RKO (cell line): ENCODE measurements around the gene CHRNA4.

Source experiments
- DNase-seq: peaks from one replicate; pipeline ENCODE4 v3.0.0-alpha.2; 2016; ENCODE audit warnings: low spot score

The CHRNA4 gene

GRCh38 chr20:63377951-63378381 is 16.8 kb upstream of the CHRNA4 start:
- no peak for DNase-seq

GRCh38 chr20:63377256-63377941 is 16.2 kb upstream of the CHRNA4 start:
- no peak for DNase-seq

- DNase-seq, result no peak
These were observed 15.4 kb upstream of the CHRNA4 start for GRCh38 chr20:63376283-63377250.

GRCh38 chr20:63375438-63375837 is 14.3 kb upstream of the CHRNA4 start:
- DNase-seq, result no peak

- DNase-seq, result no peak
These were observed 13.4 kb upstream of the CHRNA4 start for GRCh38 chr20:63374504-63374903.

GRCh38 chr20:63373996-63374395 is 12.8 kb upstream of the CHRNA4 start:
- no peak for DNase-seq

- DNase-seq, result no peak
These were observed 12.1 kb upstream of the CHRNA4 start for GRCh38 chr20:63372971-63373885.

GRCh38 chr20:63371291-63371865 is 10.2 kb upstream of the CHRNA4 start:
- no peak for DNase-seq

GRCh38 chr20:63370618-63371187 is 9.6 kb upstream of the CHRNA4 start:
- DNase-seq, result no peak

- no peak for DNase-seq
These were observed 8.8 kb upstream of the CHRNA4 start for GRCh38 chr20:63369724-63370617.

GRCh38 chr20:63369024-63369530 is 7.9 kb upstream of the CHRNA4 start:
- DNase-seq, result no peak

GRCh38 chr20:63368151-63368550 is 7.0 kb upstream of the CHRNA4 start:
- DNase-seq, result no peak

GRCh38 chr20:63367446-63368055 is 6.4 kb upstream of the CHRNA4 start:
- DNase-seq, result no peak

- no peak for DNase-seq
These were observed 5.5 kb upstream of the CHRNA4 start for GRCh38 chr20:63366390-63367365.

GRCh38 chr20:63365601-63366389 is 4.6 kb upstream of the CHRNA4 start:
- DNase-seq, result no peak

- no peak for DNase-seq
These were observed 3.8 kb upstream of the CHRNA4 start for GRCh38 chr20:63364801-63365585.
